HG03108 (cell line): ENCODE results near the gene SND1.

Experiments used
- ATAC-seq: cut with Tn5 transposase; IDR thresholded peaks from one replicate; pipeline ENCODE4 v1.9.1; 2021; ENCODE audit warnings: moderate library complexity; ENCODE audit not compliant: unreplicated experiment

SND1 gene

DNA sequence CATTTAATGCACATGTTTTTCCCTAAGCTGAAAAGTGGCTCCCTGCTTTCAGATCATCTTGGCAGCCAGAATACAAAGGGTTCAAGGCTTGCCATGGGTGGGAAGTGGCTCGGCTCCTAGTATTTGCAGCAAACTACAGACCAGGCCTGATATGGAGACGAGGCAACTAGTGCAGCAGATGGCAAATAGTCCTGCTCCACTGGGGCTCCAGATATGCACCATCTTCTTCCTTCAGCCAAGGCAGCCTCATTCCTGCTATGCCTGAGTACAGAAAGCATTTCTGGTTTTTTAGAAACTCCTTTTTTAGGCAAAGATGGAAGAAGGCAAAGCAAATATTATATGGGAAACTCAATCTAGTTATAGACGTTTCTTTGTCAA is 355.3 kb downstream of the SND1 start:
- no peak for ATAC-seq

DNA sequence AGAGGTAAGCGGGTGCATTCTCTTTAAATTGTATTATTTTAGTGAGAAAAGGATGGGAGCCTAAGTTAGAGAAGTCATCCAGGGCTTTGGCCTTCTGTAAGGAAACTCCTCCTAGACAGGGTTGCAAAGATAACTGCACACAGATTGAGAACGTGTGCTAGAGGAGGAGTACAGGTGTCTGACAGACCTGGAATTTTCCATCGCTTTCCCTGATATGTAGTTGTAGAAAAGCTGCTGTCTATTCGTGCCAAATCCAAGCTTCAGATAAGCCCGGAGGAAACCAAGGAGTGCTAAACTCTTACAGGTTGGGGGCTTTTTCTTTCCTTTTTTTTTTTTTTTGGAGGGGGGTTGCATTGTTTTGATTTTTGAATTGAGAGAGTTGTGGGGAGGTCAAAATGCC is 356.1 kb downstream of the SND1 start:
- no peak for ATAC-seq

DNA sequence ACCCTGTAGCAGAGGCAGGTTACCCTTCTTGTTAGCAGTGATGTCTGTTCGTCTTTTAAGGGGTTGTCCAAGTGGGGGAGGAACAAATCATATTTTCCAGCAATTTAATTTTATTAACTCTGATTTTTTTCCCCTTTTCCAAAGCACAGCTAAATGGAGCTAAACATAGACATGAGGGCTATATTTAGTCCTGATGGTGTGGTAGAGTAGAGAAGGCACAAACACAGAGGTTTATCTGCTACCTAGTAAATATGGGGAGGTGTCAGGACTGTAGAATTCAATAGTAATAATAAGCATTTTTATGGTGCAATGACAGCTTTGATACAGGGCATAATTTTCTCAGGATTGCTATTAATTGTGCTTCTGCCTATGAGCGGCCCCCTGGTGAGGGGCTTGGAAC is 356.8 kb downstream of the SND1 start:
- no peak for ATAC-seq

DNA sequence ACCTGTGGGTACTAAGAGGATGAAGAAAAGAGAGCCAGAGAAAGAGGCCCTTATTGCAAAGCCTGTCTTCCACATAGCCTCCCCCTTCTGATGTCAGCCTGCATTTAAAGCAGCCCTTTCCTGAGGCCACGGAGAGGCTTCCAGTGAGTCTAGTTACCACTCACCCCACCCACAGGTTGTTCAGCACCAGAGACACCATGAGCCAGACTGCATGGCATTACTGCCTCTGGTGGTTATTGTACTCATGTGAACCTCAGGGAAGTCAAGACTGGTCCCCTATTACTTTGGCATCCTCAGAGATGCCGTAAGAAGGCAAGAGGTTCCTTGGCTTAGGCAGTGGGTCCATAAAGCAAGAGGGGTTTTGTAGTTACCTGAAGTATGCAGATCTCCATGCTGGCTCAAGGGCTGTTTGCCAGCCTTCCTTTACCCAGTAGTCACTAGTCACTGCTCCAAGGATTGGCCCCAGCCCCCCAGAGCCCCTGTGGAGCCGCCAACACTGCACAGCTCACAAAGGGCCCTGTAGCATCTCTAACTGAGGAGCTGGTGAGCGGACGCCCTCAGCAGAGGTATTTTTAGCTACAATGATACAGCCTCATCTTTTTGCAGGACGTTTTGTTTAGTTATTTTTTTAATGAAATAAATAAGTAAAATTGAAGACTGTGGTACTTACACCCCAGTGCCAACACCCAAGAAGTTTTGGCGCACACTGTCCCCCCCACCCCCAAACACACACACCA is 358.6 kb downstream of the SND1 start:
- no peak for ATAC-seq

DNA sequence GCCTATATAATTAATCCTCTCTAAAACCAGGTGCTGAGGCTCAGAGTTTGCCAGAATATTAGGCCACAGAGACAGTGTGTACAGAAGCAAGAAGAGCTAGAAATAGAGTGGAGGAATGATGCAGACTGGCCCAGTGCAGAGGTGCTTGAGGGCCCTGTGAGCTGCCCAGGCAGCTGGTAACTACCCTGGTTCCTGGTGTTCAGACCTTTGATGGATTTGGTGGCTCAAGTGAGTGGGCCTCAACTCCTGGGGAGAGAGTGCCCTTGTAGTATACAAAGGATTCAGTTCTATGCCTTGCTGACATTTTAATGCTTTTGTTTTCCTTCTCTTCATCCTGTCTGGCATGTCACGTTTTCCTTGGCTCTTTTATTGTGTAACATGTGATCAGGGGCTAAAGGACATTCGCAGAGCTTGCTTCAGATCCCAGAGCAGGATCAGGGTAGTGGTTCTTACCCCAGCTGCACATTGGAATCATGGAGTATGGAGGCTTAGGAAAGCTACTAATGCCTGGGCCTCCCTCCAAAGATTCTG is 359.2 kb downstream of the SND1 start:
- no peak for ATAC-seq

DNA sequence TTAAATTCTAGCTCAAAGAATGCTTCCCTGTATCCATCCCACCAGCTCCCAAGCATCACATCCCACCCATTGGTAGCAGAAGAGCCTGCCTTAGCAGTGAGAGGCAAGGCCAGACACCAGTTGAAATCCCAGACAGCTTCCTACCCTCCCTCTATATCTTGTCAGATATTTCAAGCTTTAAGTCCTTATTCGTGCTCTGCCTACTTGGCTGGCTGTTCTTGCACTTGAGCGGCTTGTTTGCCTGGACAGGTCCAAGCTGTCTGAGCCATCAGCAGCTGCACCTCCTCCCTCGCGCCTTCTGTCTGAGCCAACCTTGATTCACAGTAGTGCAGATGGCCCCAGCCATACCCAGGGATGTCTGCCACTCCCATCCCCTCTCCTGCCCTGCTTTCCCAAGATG is 362.8 kb downstream of the SND1 start:
- ATAC-seq, result no peak

DNA sequence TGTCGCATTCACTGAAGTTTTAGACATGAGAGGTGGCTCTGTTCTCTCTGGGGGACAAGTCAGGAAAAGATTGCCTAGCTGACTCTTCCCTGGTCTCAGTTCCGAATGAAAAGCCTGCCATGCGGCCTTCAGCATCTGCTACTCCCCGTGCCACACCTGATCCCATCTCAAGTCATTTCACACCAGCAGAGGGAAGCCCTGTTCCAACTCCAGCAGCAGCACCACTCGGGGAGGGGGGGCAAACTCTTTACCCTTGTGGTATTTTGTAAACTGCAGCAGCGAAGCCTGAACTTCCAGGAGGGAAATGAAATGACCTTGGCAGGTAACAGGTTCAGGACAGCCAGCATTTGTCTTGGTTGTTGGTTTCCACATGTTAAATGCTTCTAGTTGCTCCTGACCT is 365.5 kb downstream of the SND1 start:
- ATAC-seq, result no peak

DNA sequence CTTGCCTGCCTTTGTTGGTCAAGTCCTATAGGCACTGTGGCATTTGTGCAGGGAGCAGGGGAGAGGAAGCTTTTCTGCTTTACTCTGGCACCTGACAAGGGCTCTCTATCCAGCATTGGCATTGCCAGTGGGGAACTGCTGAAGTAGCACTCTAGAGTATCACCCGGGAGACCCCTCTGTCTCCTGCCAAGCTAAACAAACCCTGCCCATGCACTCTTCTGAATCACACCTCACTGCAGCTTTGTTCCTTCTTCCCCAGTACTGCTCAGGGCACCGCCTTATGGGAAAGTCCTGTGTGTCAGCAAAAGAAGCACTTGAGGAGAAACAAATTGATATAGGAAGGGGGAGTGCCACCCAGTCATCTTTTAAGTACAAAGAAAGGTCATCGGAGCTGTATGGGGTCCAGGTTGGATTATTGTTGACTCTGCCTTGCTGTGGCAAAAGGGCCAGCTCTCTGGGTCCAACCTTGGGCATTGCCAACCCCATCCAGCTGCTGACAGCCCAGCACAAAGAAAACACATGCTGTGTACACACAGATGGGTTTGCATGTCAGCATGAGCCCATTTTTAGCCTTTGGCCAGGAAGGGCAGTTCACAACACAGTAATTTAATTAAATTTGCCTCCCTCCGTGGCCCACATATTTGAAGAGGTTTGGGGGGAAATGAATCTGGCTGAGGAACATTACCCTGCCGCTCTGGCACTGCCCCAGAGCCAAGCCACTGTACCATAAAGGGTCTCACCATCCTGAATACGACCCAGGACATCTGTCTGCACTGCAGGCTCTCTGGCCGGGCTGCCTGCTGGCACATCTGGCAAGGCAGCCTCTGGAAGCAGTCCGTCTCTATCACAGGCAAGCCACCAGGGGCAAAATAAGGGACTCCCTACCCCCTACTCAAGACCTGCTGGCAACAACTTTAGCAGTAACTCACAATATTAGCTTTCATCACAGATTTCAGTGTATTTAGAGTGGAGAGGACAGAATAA is 366.2 kb downstream of the SND1 start:
- ATAC-seq, result no peak

DNA sequence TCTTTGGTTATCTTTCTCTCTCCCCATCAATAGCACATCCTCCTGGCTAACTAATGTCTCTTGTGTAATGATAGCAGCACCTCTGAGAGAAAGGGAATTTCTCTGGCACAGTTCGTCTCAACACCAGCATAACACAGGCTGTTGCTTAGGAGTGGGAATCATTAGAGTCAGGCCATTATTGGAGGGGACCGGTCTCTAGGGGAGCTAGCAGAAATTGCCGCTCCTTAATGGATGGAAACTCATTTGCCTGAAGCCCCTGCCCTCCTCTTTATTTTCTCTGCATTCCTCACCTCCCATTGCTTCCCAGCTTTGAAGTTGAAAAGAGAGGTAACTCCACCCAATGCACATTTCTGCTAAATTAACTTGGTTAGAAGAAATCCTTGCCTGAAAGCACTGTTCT is 367.3 kb downstream of the SND1 start:
- no peak for ATAC-seq

DNA sequence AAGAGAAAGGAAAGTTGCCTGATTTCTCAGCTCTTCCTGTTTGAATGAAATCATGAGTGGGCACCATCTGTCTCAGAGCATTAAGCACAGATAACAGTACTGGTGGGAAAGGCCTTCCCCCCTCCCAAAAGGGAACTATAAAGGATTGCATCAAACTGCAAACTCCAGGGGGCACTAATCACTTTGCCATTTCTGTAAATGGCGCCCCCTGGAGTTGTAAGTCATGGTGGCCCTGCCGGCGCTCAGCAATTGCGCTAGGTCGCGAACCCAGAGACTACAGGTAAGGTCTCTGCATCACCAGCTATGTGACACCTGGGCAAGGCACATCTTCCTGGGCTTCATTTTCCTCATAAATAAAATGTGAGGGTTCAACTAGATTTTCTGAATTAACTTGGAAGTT is 368.2 kb downstream of the SND1 start:
- ATAC-seq, result no peak

DNA sequence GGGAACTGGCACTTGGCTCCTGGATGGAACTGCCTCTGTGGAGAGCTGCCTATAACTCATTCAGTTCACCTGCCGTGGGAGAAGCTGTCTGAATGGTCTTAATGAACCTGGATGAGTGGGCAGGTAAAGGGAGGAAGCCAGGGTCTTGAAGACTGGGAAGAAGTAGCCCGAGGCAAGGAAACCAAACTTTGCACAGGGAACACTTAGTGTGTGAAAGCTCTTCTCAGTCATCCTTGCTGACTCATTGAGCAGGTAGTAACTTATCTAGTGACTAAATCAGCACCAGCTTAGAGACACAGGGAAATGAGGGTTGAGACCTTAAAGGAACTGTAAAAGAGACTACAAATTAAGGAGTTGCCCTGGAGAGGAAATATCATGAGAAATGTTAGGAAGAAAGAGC is 369.4 kb downstream of the SND1 start:
- ATAC-seq, result no peak

DNA sequence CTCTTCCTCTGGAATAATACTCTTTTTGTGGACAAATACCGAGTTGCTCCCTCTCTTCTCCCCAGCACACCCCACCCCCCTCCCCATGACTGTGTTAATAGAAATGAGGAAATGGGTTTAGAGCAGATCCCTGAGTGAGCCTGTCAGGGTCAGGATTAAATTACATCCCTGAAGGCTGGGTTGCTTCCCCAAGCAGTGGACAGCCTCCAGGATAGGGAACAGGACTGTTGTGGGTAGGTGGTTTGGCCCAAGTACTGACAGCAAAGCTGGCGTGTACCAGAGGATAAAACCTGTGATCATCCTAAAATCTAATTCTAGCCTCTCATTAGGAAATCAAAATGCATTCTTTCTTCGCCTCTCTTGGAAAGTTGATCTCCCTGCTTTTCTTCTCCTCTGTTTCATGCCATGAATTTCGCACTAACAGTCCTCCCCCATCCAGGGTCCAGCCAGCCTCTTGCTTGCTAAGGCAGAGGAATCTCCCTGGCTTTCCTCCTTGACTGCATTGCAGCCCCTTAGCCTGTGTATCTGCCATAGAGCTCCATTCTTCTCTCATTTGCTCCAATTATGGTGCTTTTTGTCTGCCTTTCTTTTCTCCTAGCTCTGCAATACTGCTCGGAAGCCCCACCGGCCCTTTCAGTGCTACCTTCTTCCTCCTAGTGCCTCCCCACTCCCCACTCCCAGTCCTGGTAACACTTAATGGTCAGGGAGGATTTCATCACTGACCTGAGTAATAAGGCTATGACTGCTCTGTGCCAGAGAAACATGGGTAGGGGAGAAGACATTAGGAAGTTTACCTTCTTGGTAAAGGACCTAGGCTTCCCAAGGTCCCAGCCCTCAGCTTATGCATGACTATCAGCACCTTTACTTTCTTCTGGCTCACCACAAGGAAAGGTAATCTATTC is 370.9 kb downstream of the SND1 start:
- ATAC-seq, result no peak

DNA sequence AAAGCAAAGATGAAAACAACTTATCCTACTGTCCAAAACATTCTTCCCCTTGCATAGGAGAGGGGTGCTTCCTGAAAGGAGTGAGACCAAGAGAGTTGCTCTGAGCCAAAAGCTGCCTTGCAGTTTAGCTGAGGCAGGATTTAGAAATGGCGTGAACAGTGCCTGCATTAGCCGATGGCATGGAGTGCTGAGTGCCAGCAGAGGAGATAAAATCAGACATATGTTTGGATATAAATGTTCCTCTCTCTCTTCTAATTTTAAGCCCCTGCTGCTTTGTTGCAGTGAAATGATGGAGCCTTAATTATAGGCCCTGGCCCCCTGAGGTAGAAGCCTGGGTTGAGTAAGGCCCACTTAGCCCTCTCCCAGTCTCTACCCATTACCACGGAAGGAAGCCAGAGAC is 372.2 kb downstream of the SND1 start:
- no peak for ATAC-seq

DNA sequence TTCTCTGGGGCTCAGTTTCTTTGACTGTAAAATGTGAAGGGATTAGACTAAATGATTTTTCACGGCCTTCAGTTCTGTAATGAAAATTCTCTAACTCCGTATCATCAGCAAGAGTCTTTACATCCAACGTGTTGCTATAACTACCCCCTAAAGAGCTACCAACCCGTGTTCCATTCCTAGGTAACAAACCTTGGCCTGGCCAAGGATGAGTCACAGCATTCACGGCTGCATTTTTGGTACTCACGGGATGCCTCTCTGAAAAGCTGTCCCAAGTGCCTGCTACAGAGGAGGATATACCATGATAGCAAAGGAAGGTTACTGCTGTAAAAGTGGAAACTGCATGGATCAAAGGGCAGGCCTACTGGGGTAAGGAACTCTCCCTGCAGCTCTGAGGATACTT is 373.4 kb downstream of the SND1 start:
- ATAC-seq, result no peak

DNA sequence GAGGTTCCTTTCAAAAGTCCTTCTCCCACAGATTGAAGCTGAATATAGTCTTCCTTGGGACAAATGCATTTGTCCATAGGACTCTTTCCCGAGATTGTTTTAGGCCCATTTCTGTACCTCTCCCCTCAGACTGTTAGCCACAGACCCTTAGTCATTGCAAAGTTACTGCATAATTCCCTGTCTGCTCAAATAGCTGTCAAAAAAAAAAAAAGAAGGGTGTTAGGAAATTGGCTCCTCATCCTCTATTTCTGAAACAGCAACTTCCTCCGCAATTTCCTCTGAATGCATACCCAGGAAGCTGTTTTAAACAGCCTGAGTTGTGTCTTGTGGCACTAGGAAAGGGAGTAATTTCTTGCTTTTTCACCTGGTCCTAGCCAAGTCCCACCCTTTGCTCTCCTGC is 373.8 kb downstream of the SND1 start:
- no peak for ATAC-seq

DNA sequence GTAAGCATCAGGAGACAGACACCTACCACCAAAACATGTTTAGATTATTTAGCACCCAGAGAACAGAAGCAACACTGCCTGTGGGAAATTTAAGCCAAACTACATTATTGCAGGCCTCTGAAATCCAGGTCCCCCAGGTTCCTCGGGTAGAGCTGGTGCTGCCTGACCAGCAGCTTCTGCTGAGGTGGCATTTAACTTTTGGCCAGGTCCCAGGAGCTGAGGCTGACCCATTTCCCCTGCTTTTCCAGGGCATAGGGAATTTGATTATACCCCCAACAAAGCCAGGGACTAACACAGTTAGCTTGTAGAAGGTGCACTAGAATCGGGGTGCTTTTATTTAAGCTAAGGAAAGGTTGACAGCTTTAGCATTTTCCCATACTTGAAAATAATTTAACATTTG is 374.6 kb downstream of the SND1 start:
- no peak for ATAC-seq

DNA sequence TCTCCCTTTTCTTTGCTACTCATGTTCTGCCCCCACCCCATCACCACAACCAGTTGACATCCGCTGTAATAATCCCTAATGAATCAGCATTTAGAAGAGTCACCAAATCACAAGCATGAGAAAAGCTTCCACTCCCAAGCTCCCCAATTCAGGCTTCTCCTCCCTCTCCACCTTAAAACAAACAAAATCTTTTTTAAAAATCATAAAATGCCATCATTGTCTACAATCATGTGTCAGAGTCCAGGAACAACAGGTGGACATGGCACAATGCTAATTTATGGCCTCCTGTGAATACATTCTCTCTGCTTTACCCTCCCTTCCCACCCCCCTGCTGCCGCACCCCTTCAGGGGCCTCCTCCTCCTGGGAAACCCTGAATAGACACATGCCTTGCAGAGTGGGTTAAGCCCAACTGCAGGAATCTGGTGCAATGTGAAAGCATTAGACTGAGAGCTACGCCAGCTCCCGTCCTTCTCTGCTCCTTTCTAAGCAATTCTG is 375.5 kb downstream of the SND1 start:
- ATAC-seq, result no peak

DNA sequence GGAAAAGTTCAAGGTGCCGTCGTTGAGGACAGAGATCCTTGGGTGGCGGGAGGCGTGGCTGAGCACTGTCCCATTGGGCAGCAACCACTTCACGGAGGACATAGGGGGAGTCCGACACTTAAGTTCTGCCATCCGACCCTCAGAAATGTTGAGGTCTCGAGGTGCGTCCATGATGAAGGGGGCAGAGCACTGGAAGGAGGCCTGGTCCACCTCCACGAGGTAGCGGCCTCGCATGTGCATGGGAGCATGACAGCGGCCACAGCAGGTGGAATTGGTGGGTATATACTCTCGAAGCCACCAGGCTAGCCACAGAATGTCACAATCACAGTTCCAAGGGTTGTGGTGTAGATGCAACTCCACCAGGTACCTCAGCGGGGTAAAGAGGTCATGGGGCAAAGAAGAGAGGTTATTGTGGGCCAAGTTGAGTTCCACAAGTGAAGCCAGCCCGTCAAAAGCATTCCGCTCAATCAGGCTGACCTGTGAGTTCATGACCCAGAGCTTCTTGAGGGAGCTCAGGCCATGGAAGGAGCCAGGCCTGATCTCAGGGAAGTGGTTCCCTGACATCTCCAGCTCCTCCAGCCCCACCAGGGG is 377.5 kb downstream of the SND1 start:
- ATAC-seq, result no peak

DNA sequence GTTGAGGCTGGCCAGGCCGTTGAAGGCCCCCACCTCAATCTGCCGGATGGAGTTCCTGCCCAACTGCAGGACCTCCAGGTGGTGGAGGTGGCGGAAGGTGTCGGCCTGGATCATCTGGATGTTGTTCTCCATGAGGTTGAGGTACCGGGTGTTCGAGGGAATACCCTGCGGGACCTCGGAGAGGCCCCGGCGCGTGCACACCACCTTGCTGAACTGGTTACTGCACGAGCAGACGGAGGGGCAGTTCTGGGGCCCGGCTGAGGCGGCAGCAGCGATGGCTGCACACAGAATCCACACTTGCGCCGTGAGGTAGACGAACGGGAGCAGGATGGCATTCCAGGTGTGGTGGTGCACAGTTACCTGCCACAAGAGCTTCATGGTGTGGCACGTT is 378.3 kb downstream of the SND1 start:
- no peak for ATAC-seq
